GM12878 (cell line): ENCODE data around the gene LIMCH1. TPM values are rescaled to one million over a fixed set of nuclear protein-coding genes. Genes with fewer than 3 reads are reported as not detected.

Source experiments
- ATAC-seq: fragments of 200-7000 bp; cut with Tn5 transposase; 3 replicates; pipeline ENCODE4 v1.9.1; 2020; ENCODE audit warnings: mild to moderate bottlenecking, moderate library complexity
- BruUV-seq: library from RNA; stranded (reverse); fragments of 400-500 nt; replicated peaks from 2 replicates; lab custom pipeline; 2021; lab: Mats Ljungman, UMichigan
- CTCF ChIA-PET: fragments of 300-600 bp; sonication (Branson Sonifier 250); formaldehyde crosslinking; extraction: SDS; loops from one replicate; lab custom pipeline; 2021; ENCODE audit warnings: inconsistent platforms; lab: Yijun Ruan, JAX
- POLR2A ChIA-PET: fragments of 350-600 bp; formaldehyde crosslinking; extraction: SDS; loops from one replicate; lab custom pipeline; 2021; ENCODE audit warnings: inconsistent platforms; lab: Charles Lee
- RAD21 ChIA-PET: fragments of 300-600 bp; sonication (Branson Sonifier 250); formaldehyde crosslinking; loops from one replicate; lab custom pipeline; 2023; ENCODE audit warnings: antibody characterized with exemption; ENCODE audit not compliant: unreplicated experiment; lab: Charles Lee
- SMC1A ChIA-PET: fragments of 300-600 bp; sonication (Branson Sonifier 250); formaldehyde crosslinking; loops from one replicate; lab custom pipeline; 2023; ENCODE audit not compliant: unreplicated experiment, uncharacterized antibody; lab: Charles Lee
- DNase-seq: peaks from one replicate; pipeline ENCODE4 v3.0.0-alpha.2; 2011; ENCODE audit warnings: low read depth, low spot score
- FAIRE-seq: peaks from 3 replicates; lab custom pipeline; 2011; peaks lifted over from hg19 to GRCh38; lab: Jason Lieb, UNC
- H2AFZ ChIP-seq: 2 replicates; pipeline ENCODE4 v1.6.0; 2011; ENCODE audit warnings: low read depth, low read length, control low read depth; ENCODE audit not compliant: control insufficient read depth
- H3K27ac ChIP-seq: 2 replicates; pipeline ENCODE4 v1.5.1; 2011; ENCODE audit warnings: control low read depth; ENCODE audit not compliant: control insufficient read depth, insufficient read depth
- H3K27me3 ChIP-seq, 2 experiments: replicated peaks in 1 of 2; 2 replicates each; pipeline versions ENCODE4 v1.6.0 to v1.6.1; 2011; ENCODE audit warnings: low read length in 1 of 2; ENCODE audit not compliant: control insufficient read depth in 2 of 2, insufficient read depth in 2 of 2
- H3K36me3 ChIP-seq, 2 experiments: 2 replicates each; pipeline ENCODE4 v1.5.1; 2011; ENCODE audit warnings: low read length in 1 of 2; ENCODE audit not compliant: control insufficient read depth in 2 of 2, insufficient read depth in 2 of 2
- H3K4me1 ChIP-seq: 2 replicates; pipeline ENCODE4 v1.6.1; 2011; ENCODE audit warnings: mild to moderate bottlenecking, low read length, moderate library complexity, mixed read lengths; ENCODE audit not compliant: control insufficient read depth, insufficient read depth
- H3K4me2 ChIP-seq: 2 replicates; pipeline ENCODE4 v1.6.0; 2011; ENCODE audit warnings: control low read depth; ENCODE audit not compliant: control insufficient read depth, insufficient read depth
- H3K4me3 ChIP-seq: fragments of 200-600 bp; sonication (generic); 2 replicates; pipeline ENCODE4 v1.5.1; 2016
- H3K79me2 ChIP-seq: 2 replicates; pipeline ENCODE4 v1.6.0; 2011; ENCODE audit warnings: low read length; ENCODE audit not compliant: control insufficient read depth, insufficient read depth
- H3K9ac ChIP-seq: 2 replicates; pipeline ENCODE4 v1.8.0; 2011; ENCODE audit warnings: low read length, control low read depth, mixed read lengths; ENCODE audit not compliant: control insufficient read depth, insufficient read depth
- H3K9me3 ChIP-seq: replicated peaks from 3 replicates; pipeline ENCODE4 v1.5.1; 2011; ENCODE audit warnings: mild to moderate bottlenecking, low read length; ENCODE audit not compliant: control insufficient read depth, insufficient read depth
- H4K20me1 ChIP-seq: 2 replicates; pipeline ENCODE4 v1.6.0; 2011; ENCODE audit not compliant: control insufficient read depth, insufficient read depth
- BACH1 ChIP-seq: fragments of 450-650 bp; IDR thresholded peaks from 2 replicates; pipeline ENCODE4 v1.6.1; 2017; ENCODE audit warnings: mild to moderate bottlenecking, borderline replicate concordance
- EED ChIP-seq: sonication (generic); IDR thresholded peaks from 2 replicates; pipeline ENCODE4 v1.6.1; 2016; ENCODE audit warnings: antibody characterized with exemption, low read depth
- FOXK2 ChIP-seq: fragments of 450-650 bp; IDR thresholded peaks from 2 replicates; pipeline ENCODE4 v1.6.1; 2017; ENCODE audit warnings: mild to moderate bottlenecking, moderate library complexity
- PML ChIP-seq: IDR thresholded peaks from 2 replicates; pipeline ENCODE4 v1.6.1; 2012; ENCODE audit warnings: low read length, inconsistent platforms
- SP1 ChIP-seq: IDR thresholded peaks from one replicate; pipeline ENCODE4 v1.6.1; 2011; ENCODE audit warnings: low read depth, low read length
- SREBF1 ChIP-seq: IDR thresholded peaks from 2 replicates; pipeline ENCODE4 v1.6.1; 2012; ENCODE audit warnings: mild to moderate bottlenecking, low read length
- ZBTB40 ChIP-seq: fragments of 450-650 bp; IDR thresholded peaks from 2 replicates; pipeline ENCODE4 v1.6.1; 2016; ENCODE audit warnings: mild to moderate bottlenecking, moderate library complexity, borderline replicate concordance
- WGBS: methylation state at CpG from one replicate; pipeline ENCODE4 v1.1.6; 2016; ENCODE audit warnings: low lambda C conversion rate; ENCODE audit not compliant: insufficient replicate concordance, insufficient coverage; ENCODE audit errors: missing lambda C conversion rate; 5-methylcytosine and 5-hydroxymethylcytosine counted together
- in situ Hi-C: fragments of 300-500 bp; cut with MboI; formaldehyde crosslinking; loops from 9 replicates; pipeline ENCODE4 v1.14.3; 2018; ENCODE audit warnings: mixed read lengths
- intact Hi-C: fragments of 100-400 bp; cut with micrococcal nuclease; formaldehyde crosslinking; loops from one replicate; pipeline ENCODE4 v1.14.2; 2022; ENCODE audit not compliant: unreplicated experiment
- polyA plus RNA-seq, 11 experiments: library from polyadenylated mRNA; depleted of rRNA in 4 of 11; unstranded in 6 of 11; stranded (reverse) in 5 of 11; fragments of >200 nt; fragmentation: Nextera tagmentation in 4 of 11; fragmentation: Illumina TruSeq in 1 of 11; extraction: Ambion mirVana in 4 of 11; extraction: Trizol in 1 of 11; gene quantifications; 1 replicate in 1 of 11; 2 replicates in 10 of 11; pipeline versions ENCODE4 v1.2.1 to v1.2.3, GENCODE V29; 2011 to 2016; ENCODE audit warnings: inconsistent platforms in 2 of 11, missing spikeins in 2 of 11, low read depth in 1 of 11
- total RNA-seq, 4 experiments: library from RNA; depleted of rRNA in 3 of 4; stranded (reverse); fragments of >200 nt in 3 of 4; fragmentation: Illumina TruSeq in 1 of 4; extraction: Trizol in 1 of 4; gene quantifications; 2 replicates each; pipeline versions ENCODE4 v1.2.1 to v1.2.3, GENCODE V29; 2013 to 2021
- TF ChIP-seq, protein P1 (sequence below): fragments of 450-650 bp; IDR thresholded peaks from 2 replicates; pipeline ENCODE4 v1.6.1; 2017; ENCODE audit warnings: mild to moderate bottlenecking, moderate library complexity

LIMCH1 gene
- total and polyA plus RNA-seq, 10 of the 15 experiments (the other 5 are each of a cell fraction or from before 2014, with no cell fraction given): 0.07 to 0.15 TPM; not detected in 8

GRCh38 chr4:41498177-41498576 lies 39.8 kb upstream of the LIMCH1 start:
- Histone ChIP-seq H4K20me1 (no peaks in the 10 kb centered on the region), H3K36me3 (no peaks in the 10 kb centered on the region), H3K27ac (no peak overlapping the region), H3K4me1 (no peaks in the 10 kb centered on the region), H2AFZ (no peak overlapping the region), H3K79me2 (no peaks in the 10 kb centered on the region), H3K4me3 (no peak overlapping the region), H3K9me3 (no peaks in the 10 kb centered on the region), H3K9ac (no peak overlapping the region), H3K4me2 (no peak overlapping the region), H3K27me3 (no peaks in the 10 kb centered on the region)
- RAD21 ChIA-PET: no interaction called here
- intact Hi-C loops: no loop called here
- in situ Hi-C loops: no loop called here
- WGBS: 24% methylated on average over 4 of the region's 4 CpGs
- FAIRE-seq: no peak
- no peak for TF ChIP-seq FOXK2
- TF ChIP-seq PML: no peak
- TF ChIP-seq ZBTB40: no peak
- TF ChIP-seq EED: no peak
- no peak for TF ChIP-seq BACH1
- TF ChIP-seq, protein P1, sequence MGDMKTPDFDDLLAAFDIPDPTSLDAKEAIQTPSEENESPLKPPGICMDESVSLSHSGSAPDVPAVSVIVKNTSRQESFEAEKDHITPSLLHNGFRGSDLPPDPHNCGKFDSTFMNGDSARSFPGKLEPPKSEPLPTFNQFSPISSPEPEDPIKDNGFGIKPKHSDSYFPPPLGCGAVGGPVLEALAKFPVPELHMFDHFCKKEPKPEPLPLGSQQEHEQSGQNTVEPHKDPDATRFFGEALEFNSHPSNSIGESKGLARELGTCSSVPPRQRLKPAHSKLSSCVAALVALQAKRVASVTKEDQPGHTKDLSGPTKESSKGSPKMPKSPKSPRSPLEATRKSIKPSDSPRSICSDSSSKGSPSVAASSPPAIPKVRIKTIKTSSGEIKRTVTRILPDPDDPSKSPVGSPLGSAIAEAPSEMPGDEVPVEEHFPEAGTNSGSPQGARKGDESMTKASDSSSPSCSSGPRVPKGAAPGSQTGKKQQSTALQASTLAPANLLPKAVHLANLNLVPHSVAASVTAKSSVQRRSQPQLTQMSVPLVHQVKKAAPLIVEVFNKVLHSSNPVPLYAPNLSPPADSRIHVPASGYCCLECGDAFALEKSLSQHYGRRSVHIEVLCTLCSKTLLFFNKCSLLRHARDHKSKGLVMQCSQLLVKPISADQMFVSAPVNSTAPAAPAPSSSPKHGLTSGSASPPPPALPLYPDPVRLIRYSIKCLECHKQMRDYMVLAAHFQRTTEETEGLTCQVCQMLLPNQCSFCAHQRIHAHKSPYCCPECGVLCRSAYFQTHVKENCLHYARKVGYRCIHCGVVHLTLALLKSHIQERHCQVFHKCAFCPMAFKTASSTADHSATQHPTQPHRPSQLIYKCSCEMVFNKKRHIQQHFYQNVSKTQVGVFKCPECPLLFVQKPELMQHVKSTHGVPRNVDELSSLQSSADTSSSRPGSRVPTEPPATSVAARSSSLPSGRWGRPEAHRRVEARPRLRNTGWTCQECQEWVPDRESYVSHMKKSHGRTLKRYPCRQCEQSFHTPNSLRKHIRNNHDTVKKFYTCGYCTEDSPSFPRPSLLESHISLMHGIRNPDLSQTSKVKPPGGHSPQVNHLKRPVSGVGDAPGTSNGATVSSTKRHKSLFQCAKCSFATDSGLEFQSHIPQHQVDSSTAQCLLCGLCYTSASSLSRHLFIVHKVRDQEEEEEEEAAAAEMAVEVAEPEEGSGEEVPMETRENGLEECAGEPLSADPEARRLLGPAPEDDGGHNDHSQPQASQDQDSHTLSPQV: no peak
- TF ChIP-seq SP1: no peak
- TF ChIP-seq SREBF1: no peak
- POLR2A ChIA-PET: no interaction called here
- ATAC-seq: no peak
- DNase-seq: no peak
- no TSS peak for BruUV-seq
- CTCF ChIA-PET: no interaction called here
- SMC1A ChIA-PET: no interaction called here
